ENCODE results near the gene MPZL1. TPM values are rescaled to one million over a fixed set of nuclear protein-coding genes. Genes with fewer than 3 reads are reported as not detected.

MPZL1 gene
- total RNA-seq, 4 donors from 2014 or later, result 32.9 to 79.5 (median 58.2) TPM

DNA sequence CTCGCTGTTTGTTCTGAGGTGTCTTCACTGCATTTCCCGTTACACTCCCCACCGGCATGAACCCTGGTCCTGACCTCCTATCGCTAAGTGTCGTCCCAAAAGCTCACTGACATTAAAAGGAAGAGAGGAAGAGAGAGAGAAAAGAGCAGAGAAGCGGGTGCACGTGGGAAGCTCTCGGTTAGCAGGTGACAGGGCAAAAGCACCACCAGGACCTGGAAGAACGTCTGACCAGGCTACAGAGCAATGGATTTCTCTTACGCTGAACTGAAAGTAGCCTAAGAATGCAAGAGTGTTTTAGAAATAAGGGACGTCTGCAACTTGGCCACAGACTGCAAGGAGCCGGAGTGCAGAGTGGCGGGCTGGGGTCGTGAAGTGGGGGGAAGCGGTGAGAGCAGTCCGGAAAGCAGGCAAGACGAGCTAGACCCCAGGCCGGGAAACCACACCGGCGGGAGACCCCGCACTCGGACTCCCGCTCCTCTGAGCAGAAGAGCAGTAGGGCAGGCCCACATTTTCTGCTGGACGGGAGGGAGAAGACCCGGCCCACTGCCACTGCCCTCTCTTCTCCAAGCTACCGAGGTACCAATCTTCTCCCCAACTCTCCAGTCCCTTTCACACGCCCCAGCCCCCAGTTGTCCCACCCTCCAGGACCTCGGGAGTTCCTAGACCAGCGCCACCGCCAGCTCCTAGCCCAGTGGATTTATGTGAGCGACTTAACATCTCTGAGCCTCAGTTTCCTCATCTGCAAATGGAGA is 8.3 kb upstream of the MPZL1 start:
- H3K36me3 ChIP-seq, result no peaks in the 10 kb centered on the region
- WGBS, 2 donors (ENCODE audit: low coverage in 1 of 2), result 34 to 41% methylated on average over 12 to 31 of the region's 31 CpGs
- intact Hi-C loops (cut with DNase I; ENCODE audit: low total_unique reads) (no loop called here), in situ Hi-C loops (cut with MboI; ENCODE audit: low pct_ligation_motif_present in 1 of 4, low pct_unique_long_range_greater_than_20kb in 1 of 4, low sequenced_read_pairs in 3 of 4) (loop anchor here in 2 of 4 donors (25.0 kb wide), 1 partner anchor 224 kb away; the partner anchor contains the start of genes DCAF6 (in 2 of the 2) and MPC2 (in 2 of the 2))
- no peaks in the 10 kb centered on the region for H3K27me3 ChIP-seq
- peaks cover 0 to 24% (median 13%) of the 10 kb centered on the region in 4 donors for H3K4me1 ChIP-seq
- TF ChIP-seq POLR2A (IDR thresholded peaks at IDR 0.05), result no peak
- TF ChIP-seq POLR2AphosphoS5 (IDR thresholded peaks at IDR 0.05), result no peak
- TF ChIP-seq EP300 (IDR thresholded peaks at IDR 0.05; ENCODE audit: low read depth), result no peak
- no peak for TF ChIP-seq CTCF (IDR thresholded peaks at IDR 0.05)
- DNase-seq, result peak; percentile 26
- no peaks in the 10 kb centered on the region for H3K9me3 ChIP-seq
- H3K27ac ChIP-seq, result peak overlapping the region; percentile 83 to 92 (median 88)
- H3K4me3 ChIP-seq, result peak overlapping the region; percentile 40 to 62 (median 50)

DNA sequence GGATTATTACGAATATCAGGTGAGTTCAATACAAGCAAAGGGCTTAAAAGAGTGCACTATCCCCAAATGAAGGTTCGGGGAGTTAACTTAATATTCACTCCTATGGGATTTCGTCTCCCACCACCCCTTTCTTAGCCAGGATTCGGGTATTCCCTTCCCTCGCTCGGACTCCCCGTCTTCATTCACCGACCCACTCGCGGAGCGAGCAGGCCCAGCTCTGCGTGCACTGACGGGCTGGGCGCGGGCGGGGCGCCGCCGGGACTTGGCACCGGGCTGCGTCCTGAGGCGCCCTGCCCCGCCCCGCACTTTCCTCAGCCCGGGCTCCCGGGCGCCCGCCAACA is 7.7 kb upstream of the MPZL1 start:
- Histone ChIP-seq H3K4me3 (peak overlapping the region; percentile 40 to 62 (median 50)), H3K4me1 (peaks cover 0 to 24% (median 13%) of the 10 kb centered on the region in 4 donors), H3K36me3 (no peaks in the 10 kb centered on the region), H3K9me3 (no peaks in the 10 kb centered on the region), H3K27ac (peak overlapping the region; percentile 83 to 92 (median 88)), H3K27me3 (no peaks in the 10 kb centered on the region)
- WGBS, 2 donors (ENCODE audit: low coverage in 1 of 2), result 0% methylated on average over 23 of the region's 28 CpGs; no CpG with 5 or more reads in 1 of the 2 donors
- peak; percentile 90 for DNase-seq
- intact Hi-C loops (cut with DNase I; ENCODE audit: low total_unique reads), result no loop called here
- in situ Hi-C loops (cut with MboI; ENCODE audit: low pct_ligation_motif_present in 1 of 4, low pct_unique_long_range_greater_than_20kb in 1 of 4, low sequenced_read_pairs in 3 of 4), result loop anchor here in 2 of 4 donors (25.0 kb wide), 1 partner anchor 223 kb away; the partner anchor contains the start of genes DCAF6 (in 2 of the 2) and MPC2 (in 2 of the 2)
- no peak for TF ChIP-seq CTCF (IDR thresholded peaks at IDR 0.05)
- peak in 1 of 3 donors; percentile 66 for TF ChIP-seq POLR2AphosphoS5 (IDR thresholded peaks at IDR 0.05)
- TF ChIP-seq POLR2A (IDR thresholded peaks at IDR 0.05), result peak; percentile 57

DNA sequence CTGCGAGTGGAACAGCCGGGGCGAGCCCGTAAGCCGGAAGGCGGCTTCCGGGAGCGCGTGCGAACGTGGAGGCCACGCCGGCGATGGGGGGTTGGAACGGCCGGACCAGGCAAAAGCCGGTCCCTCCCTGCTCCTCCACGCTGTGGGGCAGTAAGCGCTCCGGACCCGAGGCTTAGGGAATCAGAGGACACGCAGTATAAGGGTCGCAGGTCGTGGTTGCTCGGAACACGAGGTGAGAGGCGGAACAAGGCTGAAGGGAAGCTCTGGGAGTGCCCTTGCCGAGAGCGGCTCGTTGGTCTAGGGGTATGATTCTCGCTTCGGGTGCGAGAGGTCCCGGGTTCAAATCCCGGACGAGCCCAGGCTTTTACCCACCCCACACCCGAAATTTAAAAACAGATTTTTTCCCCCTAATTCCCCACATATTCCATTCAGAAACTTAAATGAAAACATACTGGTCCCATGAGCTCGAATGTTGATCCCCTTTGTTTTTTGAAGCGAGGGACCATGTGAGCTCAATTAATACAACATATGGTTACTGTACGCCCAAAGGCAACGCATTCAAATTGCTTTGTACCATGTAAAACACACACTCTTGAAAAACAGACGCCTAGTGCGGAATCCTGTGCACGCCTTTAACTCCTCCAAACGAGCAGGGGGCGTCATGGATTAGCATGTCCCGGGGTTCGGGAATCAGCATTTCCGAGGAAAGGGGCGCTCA is 7.2 kb upstream of the MPZL1 start:
- peak overlapping the region; percentile 40 to 62 (median 50) for H3K4me3 ChIP-seq

More for the DNA sequence above, 7.2 kb upstream of the MPZL1 start:
- TF ChIP-seq CTCF (IDR thresholded peaks at IDR 0.05) (no peak), POLR2A (IDR thresholded peaks at IDR 0.05) (no peak), POLR2AphosphoS5 (IDR thresholded peaks at IDR 0.05) (peak in 2 of 3 donors; percentile 26 to 70)
- peak; percentile 93 for DNase-seq
- Histone ChIP-seq H3K27ac (peak overlapping the region; percentile 83 to 92 (median 88)), H3K27me3 (no peaks in the 10 kb centered on the region), H3K4me1 (peaks cover 0 to 24% (median 13%) of the 10 kb centered on the region in 4 donors), H3K36me3 (no peaks in the 10 kb centered on the region), H3K9me3 (no peaks in the 10 kb centered on the region)
- in situ Hi-C loops (cut with MboI; ENCODE audit: low pct_ligation_motif_present in 1 of 4, low pct_unique_long_range_greater_than_20kb in 1 of 4, low sequenced_read_pairs in 3 of 4), result loop anchor here in 2 of 4 donors (25.0 kb wide), 1 partner anchor 223 kb away; the partner anchor contains the start of genes DCAF6 (in 2 of the 2) and MPC2 (in 2 of the 2)
- 0% methylated on average over 45 of the region's 50 CpGs; no CpG with 5 or more reads in 1 of the 2 donors for WGBS, 2 donors (ENCODE audit: low coverage in 1 of 2)
- intact Hi-C loops (cut with DNase I; ENCODE audit: low total_unique reads), result loop anchor here (5.0 kb wide), 1 partner anchor 88 kb away; no protein-coding TSS in a partner anchor
